Keratinocyte (primary cell): Measurements from ENCODE around the gene STKLD1. TPM values are rescaled to one million over a fixed set of nuclear protein-coding genes. Genes with fewer than 3 reads are reported as not detected.

Experiments used
- DNase-seq: peaks from one replicate; pipeline ENCODE4 v3.0.0-alpha.2; 2011; ENCODE audit warnings: low read depth, missing footprints, low spot score
- FAIRE-seq: peaks from 2 replicates; lab custom pipeline; 2011; peaks lifted over from hg19 to GRCh38; lab: Jason Lieb, UNC
- H2AFZ ChIP-seq: 2 replicates; pipeline ENCODE4 v1.6.0; 2012; ENCODE audit warnings: low read length, control low read depth, inconsistent platforms; ENCODE audit not compliant: control insufficient read depth
- H3K27ac ChIP-seq: 2 replicates; pipeline ENCODE4 v1.5.1; 2011; ENCODE audit warnings: low read length; ENCODE audit not compliant: control insufficient read depth, insufficient read depth
- H3K27me3 ChIP-seq: 3 replicates; pipeline ENCODE4 v1.6.0; 2011; ENCODE audit warnings: low read length; ENCODE audit not compliant: control insufficient read depth, insufficient read depth; ENCODE audit errors: extremely low read depth
- H3K36me3 ChIP-seq, 2 experiments: 2 replicates in 1 of 2; 3 replicates in 1 of 2; pipeline ENCODE4 v1.5.1; 2011; ENCODE audit warnings: low read length in 2 of 2, mild to moderate bottlenecking in 1 of 2; ENCODE audit not compliant: control insufficient read depth in 2 of 2, insufficient read depth in 2 of 2; ENCODE audit errors: extremely low read depth in 1 of 2
- H3K4me1 ChIP-seq: 3 replicates; pipeline ENCODE4 v1.5.1; 2011; ENCODE audit warnings: low read length; ENCODE audit not compliant: control insufficient read depth, insufficient read depth; ENCODE audit errors: extremely low read depth
- H3K4me2 ChIP-seq: 3 replicates; pipeline ENCODE4 v1.6.0; 2011; ENCODE audit warnings: low read depth, low read length; ENCODE audit not compliant: control insufficient read depth, insufficient read depth; ENCODE audit errors: extremely low read depth
- H3K4me3 ChIP-seq, 3 experiments: fragments of 200-600 bp in 1 of 3; sonication (generic) in 1 of 3; 2 replicates in 2 of 3; 3 replicates in 1 of 3; pipeline ENCODE4 v1.5.1; 2011 to 2016; ENCODE audit warnings: low read length in 3 of 3, mild to moderate bottlenecking in 3 of 3, control low read depth in 2 of 3, inconsistent platforms in 1 of 3, low read depth in 1 of 3, mixed read lengths in 1 of 3, mixed run types in 1 of 3, moderate library complexity in 1 of 3; ENCODE audit not compliant: control insufficient read depth in 2 of 3, insufficient read depth in 2 of 3; ENCODE audit errors: extremely low read depth in 1 of 3
- H3K79me2 ChIP-seq: 2 replicates; pipeline ENCODE4 v1.6.0; 2012; ENCODE audit warnings: low read length; ENCODE audit not compliant: control insufficient read depth, insufficient read depth
- H3K9ac ChIP-seq: 3 replicates; pipeline ENCODE4 v1.6.0; 2011; ENCODE audit warnings: low read length; ENCODE audit not compliant: control insufficient read depth, insufficient read depth; ENCODE audit errors: extremely low read depth
- H3K9me1 ChIP-seq: 3 replicates; pipeline ENCODE4 v1.6.0; 2011; ENCODE audit warnings: low read length; ENCODE audit not compliant: control insufficient read depth, insufficient read depth; ENCODE audit errors: extremely low read depth
- H3K9me3 ChIP-seq: 2 replicates; pipeline ENCODE4 v1.5.1; 2012; ENCODE audit warnings: low read depth, low read length; ENCODE audit not compliant: control insufficient read depth
- H4K20me1 ChIP-seq: 3 replicates; pipeline ENCODE4 v1.6.0; 2011; ENCODE audit warnings: low read length; ENCODE audit not compliant: control insufficient read depth, insufficient read depth; ENCODE audit errors: extremely low read depth
- CTCF ChIP-seq, 3 experiments: IDR thresholded peaks in 1 of 3; conservative IDR thresholded peaks in 1 of 3; optimal IDR thresholded peaks in 1 of 3; 2 replicates in 2 of 3; 3 replicates in 1 of 3; pipeline versions ENCODE3 to v1.5.1; 2011; ENCODE audit warnings: low read length in 3 of 3, mild to moderate bottlenecking in 3 of 3, moderate library complexity in 2 of 3, control low read depth in 1 of 3, inconsistent platforms in 1 of 3; ENCODE audit not compliant: insufficient read depth in 2 of 3; ENCODE audit errors: extremely low read depth in 1 of 3
- EZH2 ChIP-seq: IDR thresholded peaks from one replicate; pipeline ENCODE4 v1.6.1; 2012; ENCODE audit warnings: inconsistent platforms, mild to moderate bottlenecking, low read length, moderate library complexity
- dilution Hi-C: fragments of 300-500 bp; cut with MboI; formaldehyde crosslinking; loops from one replicate; pipeline ENCODE4 v1.7.0; 2020; ENCODE audit warnings: low sequenced_read_pairs; ENCODE audit not compliant: extremely low pct_ligation_motif_present
- polyA plus RNA-seq, 5 experiments: library from polyadenylated mRNA; depleted of rRNA in 3 of 5; stranded (reverse) in 3 of 5; stranded (forward) in 1 of 5; unstranded in 1 of 5; fragments of >200 nt; gene quantifications; 1 replicate in 1 of 5; 2 replicates in 3 of 5; 3 replicates in 1 of 5; pipeline versions ENCODE4 v1.2.1 to v1.2.3, GENCODE V29; 2011 to 2012; ENCODE audit warnings: missing spikeins in 2 of 5, low read depth in 1 of 5, low replicate concordance in 1 of 5

STKLD1 gene
- polyA plus RNA-seq, 1 donor (not counting 4 experiments of a cell fraction or from before 2014, with no cell fraction given) = 0.77 TPM

- Histone ChIP-seq H2AFZ (no peak overlapping the region), H3K9ac (no peak overlapping the region), H3K4me3 (no peak overlapping the region), H3K9me1 (no peaks in the 10 kb centered on the region), H3K79me2 (no peaks in the 10 kb centered on the region), H3K27me3 (no peaks in the 10 kb centered on the region), H3K36me3 (peaks cover 8 to 12% of the 10 kb centered on the region in 2 experiments), H3K4me1 (no peaks in the 10 kb centered on the region), H3K4me2 (no peak overlapping the region), H4K20me1 (peaks cover 4% of the 10 kb centered on the region), H3K9me3 (no peaks in the 10 kb centered on the region), H3K27ac (no peak overlapping the region)
- dilution Hi-C loops = no loop called here
- FAIRE-seq (no peak), DNase-seq (no peak)
- no peak for TF ChIP-seq EZH2
- no peak for TF ChIP-seq CTCF (optimal IDR thresholded peaks at IDR 0.05 in 1 of 3, IDR thresholded peaks at IDR 0.05 in 1 of 3, conservative IDR thresholded peaks at IDR 0.05 in 1 of 3; ENCODE audit: extremely low read depth in 1 of 3, insufficient read depth in 2 of 3, low read length in 3 of 3)
Observed at GRCh38 chr9:133401588-133401987, 25.4 kb downstream of the STKLD1 start.

- FAIRE-seq (no peak), DNase-seq (no peak)
- H3K9me3 ChIP-seq = no peaks in the 10 kb centered on the region
- no peak overlapping the region for H3K27ac ChIP-seq
- H2AFZ ChIP-seq = no peak overlapping the region
- H3K9ac ChIP-seq = no peak overlapping the region
- H4K20me1 ChIP-seq = peaks cover 4% of the 10 kb centered on the region
- no peaks in the 10 kb centered on the region for H3K9me1 ChIP-seq
- TF ChIP-seq EZH2 (no peak), CTCF (optimal IDR thresholded peaks at IDR 0.05 in 1 of 3, IDR thresholded peaks at IDR 0.05 in 1 of 3, conservative IDR thresholded peaks at IDR 0.05 in 1 of 3; ENCODE audit: extremely low read depth in 1 of 3, insufficient read depth in 2 of 3, low read length in 3 of 3) (no peak)
- no peaks in the 10 kb centered on the region for H3K4me1 ChIP-seq
- no peaks in the 10 kb centered on the region for H3K27me3 ChIP-seq
- no peak overlapping the region for H3K4me2 ChIP-seq
- H3K4me3 ChIP-seq = no peak overlapping the region
- H3K79me2 ChIP-seq = no peaks in the 10 kb centered on the region
- peaks cover 12 to 15% of the 10 kb centered on the region in 2 experiments for H3K36me3 ChIP-seq
- dilution Hi-C loops = no loop called here
Observed at GRCh38 chr9:133402689-133403088, 26.5 kb downstream of the STKLD1 start.
